WERI-Rb-1 (cell line): ENCODE results near the gene CASP7.

Experiments used
- DNase-seq: peaks from one replicate; pipeline ENCODE4 v3.0.0-alpha.2; 2020
- H3K27ac ChIP-seq: fragments of 250-450 bp; sonication (Bioruptor Pico); 2 replicates; pipeline ENCODE4 v1.5.1; 2020; ENCODE audit warnings: mild to moderate bottlenecking, moderate library complexity
- H3K27me3 ChIP-seq: fragments of 250-450 bp; sonication (Bioruptor Pico); 2 replicates; pipeline ENCODE4 v1.5.1; 2021; ENCODE audit warnings: mild to moderate bottlenecking, low read depth, moderate library complexity; ENCODE audit not compliant: insufficient read depth, severe bottlenecking
- H3K36me3 ChIP-seq: fragments of 250-450 bp; sonication (Bioruptor Pico); 2 replicates; pipeline ENCODE4 v1.5.1; 2020; ENCODE audit warnings: mild to moderate bottlenecking, moderate library complexity
- H3K4me3 ChIP-seq: 2 replicates; pipeline ENCODE4 v1.5.1; 2011; ENCODE audit warnings: low read depth, mild to moderate bottlenecking, control low read depth, low read length
- H3K9me3 ChIP-seq: fragments of 250-450 bp; sonication (Bioruptor Pico); 2 replicates; pipeline ENCODE4 v1.5.1; 2021; ENCODE audit warnings: mild to moderate bottlenecking, moderate library complexity; ENCODE audit not compliant: severe bottlenecking
- TF ChIP-seq, protein P1 (sequence below): IDR thresholded peaks from 2 replicates; pipeline ENCODE4 v1.5.1; 2011; ENCODE audit warnings: low read depth, mild to moderate bottlenecking, control low read depth, inconsistent platforms, low read length

CASP7 gene

DNA sequence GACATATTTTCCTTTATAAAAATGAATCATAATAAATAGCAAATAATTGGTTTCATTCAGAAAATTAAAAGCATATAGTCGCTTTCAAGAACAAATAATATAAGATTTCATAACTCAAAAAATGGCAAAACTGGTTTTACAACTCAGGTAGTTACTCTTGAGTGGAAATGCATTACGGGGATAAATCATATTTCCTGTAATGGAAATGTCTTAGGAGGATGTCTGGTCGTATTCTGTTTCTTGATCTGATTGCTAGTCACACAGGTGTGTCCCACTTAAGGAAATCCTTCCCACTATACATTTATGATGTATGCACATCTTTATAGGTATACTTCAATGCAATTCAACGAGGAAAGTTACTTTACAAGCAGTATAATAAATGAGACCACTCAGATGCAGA lies 36.5 kb upstream of the CASP7 start:
- no peak overlapping the region for H3K4me3 ChIP-seq
- DNase-seq, result no peak
- TF ChIP-seq, protein P1, sequence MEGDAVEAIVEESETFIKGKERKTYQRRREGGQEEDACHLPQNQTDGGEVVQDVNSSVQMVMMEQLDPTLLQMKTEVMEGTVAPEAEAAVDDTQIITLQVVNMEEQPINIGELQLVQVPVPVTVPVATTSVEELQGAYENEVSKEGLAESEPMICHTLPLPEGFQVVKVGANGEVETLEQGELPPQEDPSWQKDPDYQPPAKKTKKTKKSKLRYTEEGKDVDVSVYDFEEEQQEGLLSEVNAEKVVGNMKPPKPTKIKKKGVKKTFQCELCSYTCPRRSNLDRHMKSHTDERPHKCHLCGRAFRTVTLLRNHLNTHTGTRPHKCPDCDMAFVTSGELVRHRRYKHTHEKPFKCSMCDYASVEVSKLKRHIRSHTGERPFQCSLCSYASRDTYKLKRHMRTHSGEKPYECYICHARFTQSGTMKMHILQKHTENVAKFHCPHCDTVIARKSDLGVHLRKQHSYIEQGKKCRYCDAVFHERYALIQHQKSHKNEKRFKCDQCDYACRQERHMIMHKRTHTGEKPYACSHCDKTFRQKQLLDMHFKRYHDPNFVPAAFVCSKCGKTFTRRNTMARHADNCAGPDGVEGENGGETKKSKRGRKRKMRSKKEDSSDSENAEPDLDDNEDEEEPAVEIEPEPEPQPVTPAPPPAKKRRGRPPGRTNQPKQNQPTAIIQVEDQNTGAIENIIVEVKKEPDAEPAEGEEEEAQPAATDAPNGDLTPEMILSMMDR, result no peak

DNA sequence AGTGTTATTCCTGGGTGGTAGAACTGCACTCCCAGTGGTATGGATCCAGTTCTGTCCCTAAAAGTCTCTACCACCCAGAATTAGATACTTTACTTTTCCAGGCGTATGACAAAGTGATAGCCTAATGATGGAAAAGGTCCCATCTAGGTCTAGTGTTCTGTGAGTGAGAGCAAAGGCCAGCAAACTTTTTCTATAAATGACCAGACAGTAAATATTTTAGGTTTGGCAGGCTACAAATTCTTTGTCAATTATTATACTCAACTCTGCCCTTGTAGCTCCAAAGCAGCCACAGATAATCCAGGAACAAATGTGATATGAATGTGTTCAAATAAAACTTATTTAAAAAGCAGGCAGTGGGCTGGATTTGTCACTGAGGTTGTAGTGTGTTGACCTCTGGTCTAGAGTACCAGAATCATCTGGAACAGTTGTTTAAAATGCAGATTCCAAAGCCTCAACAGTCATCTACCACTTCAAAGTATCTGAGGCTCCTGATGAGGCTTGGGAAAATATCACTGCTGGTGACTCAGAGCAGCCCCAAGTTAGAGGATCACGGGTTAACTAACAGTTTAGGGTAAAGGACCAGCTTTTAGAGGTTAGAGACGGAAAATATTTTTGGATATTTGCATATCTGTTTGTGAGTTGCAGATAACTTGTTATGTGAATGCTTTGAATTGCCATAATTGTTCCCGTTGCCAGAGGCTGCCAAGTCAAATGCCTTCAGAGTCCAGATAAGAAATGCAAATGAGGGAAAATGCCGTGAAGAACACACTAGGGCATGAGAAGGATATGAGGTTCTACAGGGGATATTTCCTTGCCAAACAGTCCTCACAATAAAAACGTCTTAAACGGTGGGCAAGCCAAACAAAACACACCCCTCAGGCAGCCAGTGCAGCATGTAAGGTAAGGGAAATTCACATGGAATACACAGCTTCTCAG lies 35.3 kb upstream of the CASP7 start:
- no peak overlapping the region for H3K4me3 ChIP-seq
- DNase-seq, result no peak
- TF ChIP-seq, protein P1, result no peak

More for the DNA sequence above, 36.5 kb upstream of the CASP7 start:
- H3K27ac ChIP-seq, result no peak overlapping the region
- no peaks in the 10 kb centered on the region for H3K9me3 ChIP-seq
- H3K27me3 ChIP-seq, result no peaks in the 10 kb centered on the region
- H3K36me3 ChIP-seq, result no peaks in the 10 kb centered on the region

DNA sequence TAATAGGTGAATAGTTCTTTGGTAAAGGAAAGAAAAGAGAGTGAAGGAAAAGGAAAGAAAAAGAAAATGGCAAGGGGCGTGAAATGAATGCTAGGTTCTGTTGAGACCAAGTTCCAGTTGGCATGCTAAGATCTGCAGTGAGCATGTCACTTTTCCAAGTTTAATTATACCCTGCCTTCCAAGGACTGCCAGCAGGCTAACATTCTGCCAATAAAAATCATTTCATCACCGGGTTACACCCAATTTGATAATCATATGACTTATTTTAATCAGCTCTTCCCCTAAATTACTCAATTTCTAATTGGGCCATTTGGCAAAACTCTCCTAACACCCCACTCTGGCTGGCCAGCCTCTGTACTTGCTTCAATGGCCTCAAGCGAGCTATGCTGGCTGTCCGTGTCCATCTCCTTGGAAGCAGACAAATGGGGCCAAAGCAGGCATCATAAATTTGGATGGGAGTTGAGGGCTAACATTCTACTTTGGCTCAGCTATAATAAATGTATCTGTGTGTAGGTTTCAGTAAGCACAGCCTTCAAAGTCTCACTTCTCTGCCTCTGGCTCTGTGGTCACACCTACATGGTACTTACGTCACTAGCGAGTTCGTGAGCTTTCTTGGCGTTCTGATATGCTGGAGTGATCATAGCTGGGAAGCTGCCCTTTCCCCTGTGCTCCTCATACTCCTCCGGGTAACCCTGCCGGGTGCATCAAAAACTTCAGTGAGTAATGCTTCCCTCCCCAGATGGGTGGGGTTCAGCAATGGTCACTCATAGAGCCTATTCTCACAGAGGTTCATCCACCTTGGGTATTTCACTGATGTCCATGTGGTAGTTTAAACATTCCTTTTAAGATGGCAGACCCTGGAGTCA lies 33.1 kb upstream of the CASP7 start:
- TF ChIP-seq, protein P1, result no peak
- no peak overlapping the region for H3K27ac ChIP-seq
- no peaks in the 10 kb centered on the region for H3K36me3 ChIP-seq
- H3K27me3 ChIP-seq, result no peaks in the 10 kb centered on the region
- no peak for DNase-seq
- H3K4me3 ChIP-seq, result no peak overlapping the region
- H3K9me3 ChIP-seq, result no peaks in the 10 kb centered on the region

More for the DNA sequence above, 35.3 kb upstream of the CASP7 start:
- no peaks in the 10 kb centered on the region for H3K9me3 ChIP-seq
- no peak overlapping the region for H3K27ac ChIP-seq
- H3K27me3 ChIP-seq, result no peaks in the 10 kb centered on the region
- H3K36me3 ChIP-seq, result no peaks in the 10 kb centered on the region

DNA sequence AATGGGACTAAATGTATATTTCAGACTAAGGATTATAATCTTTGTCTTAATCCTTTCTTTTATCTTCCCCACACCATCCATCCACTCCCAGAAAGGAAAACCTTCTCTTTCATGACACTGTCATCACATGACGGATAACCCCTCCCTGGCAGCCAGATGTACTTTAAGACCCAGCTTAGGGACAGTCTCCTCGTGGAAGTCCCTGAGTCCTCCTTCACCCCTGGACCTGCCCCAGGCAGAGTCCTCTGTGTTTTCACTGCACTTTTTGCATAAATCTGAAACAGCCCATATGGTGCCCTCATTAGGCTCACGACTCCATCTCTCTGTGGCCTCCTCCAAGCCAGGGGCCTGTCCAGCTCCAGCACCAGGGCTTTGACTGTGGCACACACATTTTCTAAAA lies 31.9 kb upstream of the CASP7 start:
- H3K36me3 ChIP-seq, result no peaks in the 10 kb centered on the region
- H3K4me3 ChIP-seq, result no peak overlapping the region
- peak; percentile 49 for DNase-seq
- TF ChIP-seq, protein P1, result no peak
- no peaks in the 10 kb centered on the region for H3K9me3 ChIP-seq
- H3K27ac ChIP-seq, result no peak overlapping the region
- no peaks in the 10 kb centered on the region for H3K27me3 ChIP-seq

DNA sequence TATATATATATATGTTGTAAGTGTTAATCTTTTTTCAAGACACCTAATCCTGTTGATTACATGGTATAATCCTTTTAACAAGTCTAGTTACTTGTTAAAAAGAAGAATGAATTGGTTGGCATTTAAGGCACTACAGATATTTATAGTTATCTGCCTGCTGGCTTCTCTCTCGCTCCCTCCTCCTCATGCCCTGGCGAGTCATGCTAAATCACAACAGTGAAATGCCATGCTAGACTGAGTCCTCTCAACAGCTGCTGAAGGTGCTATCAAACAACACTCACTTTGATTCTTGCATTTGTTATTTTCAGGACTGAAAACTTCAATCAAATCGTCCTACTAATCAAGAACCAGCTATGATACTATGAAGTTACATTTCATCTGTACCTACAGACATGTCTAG lies 31.2 kb upstream of the CASP7 start:
- no peak for DNase-seq
- Histone ChIP-seq H3K36me3 (no peaks in the 10 kb centered on the region), H3K27ac (no peak overlapping the region), H3K9me3 (no peaks in the 10 kb centered on the region), H3K4me3 (no peak overlapping the region), H3K27me3 (no peaks in the 10 kb centered on the region)
- TF ChIP-seq, protein P1, result no peak
